IPS-11a (cell line): ENCODE data around the gene WNT11.

Experiments used
- H3K4me3 ChIP-seq: one replicate; pipeline ENCODE4 v1.5.1; 2013; ENCODE audit warnings: low read depth, low read length, control low read depth

WNT11 gene

DNA sequence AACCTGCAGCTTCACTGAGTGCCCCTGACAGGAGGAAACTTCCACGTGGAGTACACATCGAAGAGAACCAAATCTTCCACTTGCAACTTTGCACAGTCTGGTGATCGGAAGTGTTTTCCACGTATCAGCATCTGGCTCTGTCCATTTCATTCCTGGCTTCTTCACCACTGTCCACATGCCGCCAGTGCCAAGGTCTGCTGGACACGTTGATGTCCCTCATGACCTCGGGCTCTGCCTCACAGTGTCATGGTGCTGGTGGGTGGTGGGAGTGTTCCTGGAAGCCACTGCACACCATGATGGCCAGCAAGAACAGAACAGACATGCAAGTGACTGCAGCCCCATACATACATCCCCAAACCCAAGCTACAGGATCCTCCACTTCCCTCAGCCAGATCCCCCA lies 48.4 kb downstream of the WNT11 start:
- no peak overlapping the region for H3K4me3 ChIP-seq

DNA sequence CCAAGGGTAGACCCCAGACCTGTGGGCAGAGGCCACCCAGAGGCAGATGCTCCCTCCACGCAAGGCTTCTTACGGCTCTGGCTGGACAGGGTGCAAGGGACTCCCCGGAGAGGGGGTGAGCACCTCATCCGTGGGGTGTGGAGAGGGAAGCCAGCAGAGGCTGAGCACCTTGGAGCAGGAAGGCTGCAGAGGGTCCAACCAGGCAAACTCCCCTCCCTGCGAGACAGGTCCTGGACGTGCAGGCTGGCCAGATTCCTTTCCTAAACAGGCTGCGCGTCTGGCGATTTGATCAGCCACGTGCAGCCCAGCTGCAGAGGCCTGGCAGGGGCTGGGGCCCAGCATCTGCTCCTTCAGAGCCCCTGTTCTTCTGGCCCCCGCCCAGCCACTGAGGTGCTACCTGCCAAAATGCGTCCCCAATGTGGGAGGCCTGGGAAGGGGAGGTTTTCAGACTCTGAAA lies 49.3 kb downstream of the WNT11 start:
- no peak overlapping the region for H3K4me3 ChIP-seq

DNA sequence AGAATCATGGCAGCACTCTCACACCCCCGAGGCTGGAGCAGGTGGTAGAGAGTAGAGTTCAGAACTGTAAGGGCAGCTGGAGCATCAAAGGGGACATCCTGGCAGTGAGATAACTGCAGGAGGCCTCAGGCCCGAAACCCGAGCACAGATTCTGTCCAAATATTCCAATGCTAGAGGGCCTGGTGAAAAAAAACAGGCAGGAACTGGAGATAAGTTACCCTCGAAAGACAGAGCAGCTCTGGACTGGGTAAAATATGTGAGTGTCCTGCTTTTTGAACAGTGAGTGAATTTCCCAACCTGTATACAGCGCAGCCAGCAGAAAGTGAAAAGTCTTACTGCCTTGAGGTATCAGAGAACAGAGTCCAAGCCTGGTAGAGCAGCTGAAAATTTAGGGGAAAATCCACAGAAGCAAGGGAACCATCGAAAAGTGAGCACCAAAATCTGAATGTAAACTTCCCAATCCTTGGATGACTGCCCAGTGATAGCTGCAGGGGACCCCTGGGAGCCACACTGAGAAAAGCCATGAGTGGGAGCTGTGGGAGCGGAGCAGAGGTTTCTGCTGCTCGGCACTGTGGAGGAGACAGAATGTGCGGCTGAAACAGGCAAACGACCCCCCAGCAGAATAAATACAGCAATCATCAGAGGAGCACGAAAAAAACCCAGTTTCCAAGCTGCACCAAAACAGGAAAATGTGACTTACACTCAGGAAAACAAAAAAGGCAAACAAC lies 50.6 kb downstream of the WNT11 start:
- no peak overlapping the region for H3K4me3 ChIP-seq

DNA sequence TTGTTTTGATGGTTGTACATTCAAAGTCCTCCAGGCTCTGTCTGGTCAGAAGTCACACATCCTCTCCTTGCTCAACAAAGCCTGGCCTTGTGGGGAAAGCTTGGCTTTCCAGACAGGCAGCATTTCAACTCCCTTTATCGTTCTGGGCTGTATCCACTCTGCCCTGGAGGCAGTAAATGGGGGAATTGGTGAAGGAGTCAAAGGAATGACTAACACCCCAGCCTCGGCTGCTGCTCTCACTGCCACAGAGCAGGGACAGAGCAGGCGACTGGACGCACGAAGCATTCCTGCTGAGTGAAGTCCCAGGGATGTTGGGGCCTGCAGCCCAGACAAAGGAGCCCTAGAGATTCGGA lies 52.8 kb downstream of the WNT11 start:
- H3K4me3 ChIP-seq, result no peak overlapping the region

DNA sequence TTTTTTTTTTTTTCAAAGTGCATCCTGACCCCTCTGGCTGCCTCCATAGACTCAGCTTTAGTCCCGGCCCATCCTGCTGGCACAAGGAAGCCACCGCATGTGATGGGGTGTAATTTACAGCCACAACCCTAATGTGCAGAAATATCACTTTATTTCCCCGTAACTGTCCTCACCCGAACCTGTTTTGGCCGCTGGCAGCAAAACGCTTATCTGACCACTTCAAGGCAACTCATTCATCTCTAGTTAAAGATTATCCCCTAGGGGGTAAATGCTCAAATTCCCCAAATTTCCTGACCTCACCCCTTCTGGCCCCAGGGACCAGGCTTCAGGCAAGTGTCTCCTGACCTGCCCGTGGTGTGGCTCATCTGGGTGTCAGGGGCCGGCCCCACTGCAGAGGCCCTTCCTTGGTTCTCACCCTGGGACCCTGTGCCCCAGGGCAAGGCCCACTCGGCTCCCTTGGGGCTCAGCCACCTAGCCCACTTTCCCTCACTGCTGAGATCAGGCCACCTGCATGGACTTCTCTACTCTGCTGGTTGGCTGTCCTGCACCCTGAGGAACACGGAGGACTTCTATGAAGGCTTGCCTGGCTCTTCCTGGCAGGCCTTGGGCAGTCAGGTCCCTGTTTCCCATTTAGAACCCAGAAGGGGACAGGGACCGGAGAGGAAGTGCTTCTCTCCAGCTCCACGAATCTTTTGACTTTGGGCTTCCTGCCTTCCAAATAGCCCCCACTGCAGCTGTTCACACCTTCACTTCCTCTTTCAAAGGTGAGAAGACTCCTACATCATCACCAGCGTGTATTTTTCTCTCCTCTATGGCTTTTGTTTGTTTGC lies 53.3 kb downstream of the WNT11 start:
- H3K4me3 ChIP-seq, result no peak overlapping the region

DNA sequence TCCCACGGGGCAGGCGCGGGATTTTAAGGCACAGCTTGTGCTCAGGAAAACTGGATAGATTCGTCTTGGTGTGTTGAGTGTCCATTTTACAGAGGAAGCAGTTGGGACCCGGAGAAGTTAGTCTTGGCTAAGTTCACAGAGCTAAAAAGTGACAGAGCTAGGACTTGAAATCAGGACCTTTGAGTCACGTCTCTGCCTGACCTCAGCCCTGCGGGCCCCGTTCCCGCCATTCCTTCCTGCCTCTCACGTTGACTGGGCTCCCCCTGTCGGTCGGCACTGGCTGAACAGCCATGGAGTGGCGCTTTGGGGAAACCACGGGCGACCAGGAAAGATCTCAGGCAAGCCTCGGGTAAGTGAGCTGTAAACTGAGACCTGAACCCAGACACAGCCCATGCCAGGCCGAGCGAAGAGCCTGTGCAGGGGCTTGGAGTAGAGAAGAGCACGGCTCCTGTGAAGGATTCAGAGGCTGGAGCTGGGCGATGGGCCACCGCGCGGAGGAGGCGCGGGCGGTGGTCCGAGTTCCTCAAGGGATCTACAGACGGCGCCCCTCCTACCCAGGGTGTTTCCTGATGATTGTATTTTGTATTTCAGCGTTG lies 54.1 kb downstream of the WNT11 start:
- peak overlapping the region; percentile 33 for H3K4me3 ChIP-seq

DNA sequence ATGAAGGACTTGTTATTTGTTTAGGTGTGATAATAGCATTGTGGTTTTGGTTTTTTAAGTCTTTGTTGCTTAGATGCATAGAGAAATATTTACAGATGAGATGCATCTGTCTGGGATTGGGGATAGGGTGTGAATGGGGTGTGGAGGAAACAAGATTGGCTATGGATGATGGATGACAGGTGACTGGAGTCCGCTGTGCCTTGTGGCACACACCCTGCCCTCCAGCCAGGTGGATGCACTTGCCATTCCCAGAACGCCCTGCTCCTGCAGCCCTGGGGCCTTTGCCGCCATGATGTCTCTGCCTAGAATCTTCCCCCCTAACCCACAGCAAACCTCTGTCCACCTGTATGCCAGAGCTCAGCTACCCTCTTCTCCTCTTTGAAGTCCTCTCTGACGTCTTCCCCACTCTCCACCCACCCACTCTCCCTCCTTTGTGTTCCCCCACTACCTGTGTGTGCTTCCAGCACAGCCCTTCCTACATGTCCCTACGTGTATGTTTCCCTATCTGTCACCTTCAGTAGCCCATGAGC lies 54.7 kb downstream of the WNT11 start:
- H3K4me3 ChIP-seq, result no peak overlapping the region

DNA sequence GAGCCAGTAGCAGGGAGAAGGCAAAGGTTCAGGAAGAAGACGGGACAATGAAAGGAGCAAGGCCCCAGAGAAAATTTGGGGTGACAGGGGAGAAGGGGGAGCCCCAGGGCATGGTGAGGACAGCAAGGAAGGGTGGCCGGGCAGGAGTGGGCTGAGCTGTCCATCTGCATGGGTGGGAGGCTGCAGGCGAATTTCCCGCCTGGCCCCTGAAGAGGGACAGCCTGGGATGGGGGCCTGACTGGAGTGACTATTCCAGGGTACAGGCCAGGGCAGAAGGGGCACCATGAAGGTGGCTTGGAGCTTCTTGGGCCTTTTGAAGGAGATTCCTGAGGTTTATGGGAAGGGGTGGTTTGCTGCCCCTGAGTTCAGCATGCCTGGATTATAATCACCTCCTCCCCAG lies 56.2 kb downstream of the WNT11 start:
- no peak overlapping the region for H3K4me3 ChIP-seq

DNA sequence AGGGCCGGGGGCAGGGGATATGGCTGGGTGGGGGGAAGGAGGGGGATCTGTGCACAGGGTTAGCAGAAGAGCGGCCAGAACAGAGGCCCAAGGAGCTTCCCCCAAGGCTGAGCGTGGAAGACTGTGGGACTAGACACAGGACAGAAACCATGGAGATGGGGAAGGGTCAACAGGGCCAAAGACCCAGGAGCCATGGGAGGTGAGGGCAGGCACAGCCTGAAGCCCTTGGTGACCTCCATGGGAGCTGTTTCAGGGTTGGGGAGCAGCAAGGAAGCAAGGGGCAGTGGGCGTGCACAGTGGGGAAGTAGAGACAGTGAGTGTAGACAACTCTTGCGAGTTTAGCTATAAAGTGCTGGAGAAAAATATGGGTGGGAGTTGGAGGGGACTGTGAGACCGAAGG lies 56.6 kb downstream of the WNT11 start:
- H3K4me3 ChIP-seq, result no peak overlapping the region

DNA sequence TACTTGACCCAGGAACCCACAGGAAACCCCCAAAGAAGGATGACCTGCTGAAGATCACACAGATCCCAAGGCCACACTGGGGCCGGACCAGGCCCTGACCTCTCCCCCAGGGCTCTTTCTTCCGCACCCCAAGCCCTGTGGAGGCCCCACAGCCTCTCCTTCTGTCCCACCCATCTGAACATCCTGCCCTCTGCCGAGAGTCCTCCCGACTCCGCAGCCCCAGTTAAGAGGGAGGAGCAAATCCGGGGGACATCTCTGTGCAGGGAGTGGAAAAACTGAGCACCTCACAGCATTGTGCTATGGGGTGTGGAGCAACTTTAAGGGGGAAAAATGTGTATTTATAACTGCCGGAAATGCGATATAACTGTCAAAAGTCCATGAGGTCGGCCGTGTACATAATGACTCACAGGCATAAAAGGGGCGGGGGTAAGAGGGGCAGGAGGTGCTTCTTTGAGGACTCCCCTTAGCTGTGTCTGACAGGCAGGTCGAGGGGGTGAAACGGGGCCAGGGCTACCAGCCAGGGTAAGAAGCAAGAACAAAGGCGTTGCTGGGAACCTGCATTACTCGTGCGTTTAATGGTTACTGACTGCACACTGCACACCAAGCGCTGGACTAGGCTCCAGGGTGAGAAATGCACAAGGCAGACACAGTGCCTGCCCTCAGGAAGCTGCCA lies 57.2 kb downstream of the WNT11 start:
- H3K4me3 ChIP-seq, result no peak overlapping the region

DNA sequence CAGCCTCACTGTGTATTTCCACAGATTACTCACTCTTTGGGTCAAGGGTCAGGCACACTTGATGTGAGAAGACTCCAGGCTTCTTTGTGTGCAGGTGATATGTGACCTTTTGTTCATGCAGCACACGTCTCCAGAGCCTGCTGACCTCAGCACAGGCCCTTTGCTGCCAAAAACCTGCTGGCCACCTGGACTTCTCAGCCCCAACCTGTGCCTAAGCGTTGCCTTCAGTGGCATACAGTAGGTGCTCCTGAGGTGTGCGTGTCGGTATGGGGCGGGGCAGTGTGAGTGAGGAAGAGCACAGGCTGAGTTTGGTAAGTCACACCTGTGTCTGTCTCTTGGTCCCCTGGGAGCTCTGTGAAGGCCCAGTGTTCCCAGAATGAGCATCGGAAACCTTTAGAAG lies 58.1 kb downstream of the WNT11 start:
- no peak overlapping the region for H3K4me3 ChIP-seq

DNA sequence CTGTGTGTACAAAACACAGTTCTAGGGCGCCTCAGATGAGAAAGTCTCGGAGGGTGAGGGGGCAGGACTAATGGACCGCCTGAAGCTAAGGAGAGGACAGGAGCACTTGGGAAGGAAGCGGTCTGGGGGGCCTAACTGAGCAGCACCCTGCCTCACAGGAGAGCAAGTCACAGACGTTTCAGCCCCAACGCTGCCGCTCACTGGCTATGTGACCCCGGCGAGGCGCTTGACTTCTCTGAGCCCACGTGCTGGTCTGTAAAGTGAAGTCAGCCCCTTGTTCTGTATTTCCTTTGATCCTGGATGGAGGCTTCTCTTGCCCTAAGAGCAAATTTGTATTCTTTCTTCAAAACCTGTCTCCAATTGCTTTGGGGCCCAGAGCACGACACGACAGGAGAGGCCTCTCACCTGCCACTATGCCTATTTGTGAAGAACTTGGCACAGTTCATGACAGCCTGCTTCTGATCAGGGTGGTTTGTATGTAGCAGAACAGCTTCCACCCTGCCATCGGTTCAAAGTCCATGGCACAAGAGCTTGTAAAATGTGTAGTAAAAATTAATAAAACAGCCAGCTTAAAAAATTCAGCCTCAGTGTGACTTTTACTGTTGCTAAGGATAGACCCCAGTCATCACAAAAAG lies 59.1 kb downstream of the WNT11 start:
- H3K4me3 ChIP-seq, result no peak overlapping the region

DNA sequence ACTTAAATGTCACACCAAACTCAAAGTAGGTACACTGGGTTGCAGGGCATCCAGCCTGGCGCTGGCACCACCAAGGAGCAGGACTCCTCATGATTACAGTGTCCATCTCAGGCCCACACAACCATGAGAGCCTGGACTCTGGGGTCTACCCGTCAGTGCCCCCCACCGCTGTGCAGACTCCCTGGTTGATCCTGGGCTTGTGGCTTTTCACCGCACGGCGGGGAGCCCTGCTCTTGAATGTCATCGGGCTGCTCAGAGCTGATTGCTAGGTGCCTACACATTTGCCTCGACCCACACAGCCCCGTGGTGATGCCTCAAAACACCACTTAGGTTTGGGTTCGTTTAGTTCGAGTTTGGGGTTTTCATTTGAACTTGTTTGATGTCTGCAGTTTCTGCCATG lies 63.0 kb downstream of the WNT11 start:
- H3K4me3 ChIP-seq, result no peak overlapping the region

DNA sequence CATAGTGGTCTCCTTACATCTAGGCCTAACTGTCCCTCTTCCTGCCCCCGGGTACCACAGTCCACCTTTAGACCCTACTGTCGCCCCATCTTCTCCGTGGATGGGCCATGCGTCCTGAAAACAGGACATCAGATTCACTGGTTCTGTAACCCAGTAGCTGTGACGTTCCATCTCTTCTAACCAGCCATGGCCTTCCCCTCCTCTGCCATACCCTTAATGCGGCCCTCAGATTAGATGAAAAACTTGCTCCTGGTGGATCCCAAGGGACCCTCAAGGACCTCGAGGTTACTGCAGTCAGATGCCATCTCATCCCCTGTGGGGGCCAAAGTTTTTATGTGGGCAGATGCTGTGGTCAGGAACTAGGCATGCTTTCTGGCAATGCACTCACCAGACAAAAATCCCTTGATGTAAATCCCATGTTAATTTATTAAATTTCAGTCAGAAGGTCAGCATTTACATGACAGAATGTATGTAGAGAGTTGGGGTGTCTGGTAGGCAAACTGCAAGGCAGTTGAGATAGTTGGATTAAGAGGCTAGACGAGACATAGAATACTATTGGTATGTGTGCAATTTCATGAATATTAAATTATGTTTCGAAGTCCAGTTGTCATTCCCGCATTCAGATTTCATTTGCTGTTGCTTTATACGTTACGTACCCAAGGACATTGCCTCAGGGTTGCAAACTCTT lies 64.3 kb downstream of the WNT11 start:
- H3K4me3 ChIP-seq, result no peak overlapping the region

DNA sequence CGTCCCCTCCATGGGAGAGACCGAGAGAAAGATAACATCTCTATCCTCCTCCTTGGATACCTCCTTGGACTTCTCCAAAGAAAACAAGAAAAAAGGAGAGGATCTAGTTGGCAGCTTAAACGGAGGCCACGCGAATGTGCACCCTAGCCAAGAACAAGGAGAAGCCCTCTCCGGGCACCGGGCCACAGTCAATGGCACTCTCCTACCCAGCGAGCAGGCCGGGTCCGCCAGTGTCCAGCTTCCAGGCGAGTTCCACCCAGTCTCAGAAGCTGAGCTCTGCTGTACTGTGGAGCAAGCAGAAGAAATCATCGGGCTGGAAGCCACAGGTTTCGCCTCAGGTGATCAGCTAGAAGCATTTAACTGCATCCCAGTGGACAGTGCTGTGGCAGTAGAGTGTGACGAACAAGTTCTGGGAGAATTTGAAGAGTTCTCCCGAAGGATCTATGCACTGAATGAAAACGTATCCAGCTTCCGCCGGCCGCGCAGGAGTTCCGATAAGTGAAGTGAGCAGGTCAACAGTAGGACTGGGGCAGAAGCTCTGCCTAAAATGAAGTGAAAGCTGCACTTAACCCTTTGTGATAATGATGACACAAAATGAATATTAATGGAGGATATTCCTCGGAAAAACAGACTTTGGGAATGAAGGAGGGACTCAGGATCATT lies 65.3 kb downstream of the WNT11 start:
- H3K4me3 ChIP-seq, result no peak overlapping the region

DNA sequence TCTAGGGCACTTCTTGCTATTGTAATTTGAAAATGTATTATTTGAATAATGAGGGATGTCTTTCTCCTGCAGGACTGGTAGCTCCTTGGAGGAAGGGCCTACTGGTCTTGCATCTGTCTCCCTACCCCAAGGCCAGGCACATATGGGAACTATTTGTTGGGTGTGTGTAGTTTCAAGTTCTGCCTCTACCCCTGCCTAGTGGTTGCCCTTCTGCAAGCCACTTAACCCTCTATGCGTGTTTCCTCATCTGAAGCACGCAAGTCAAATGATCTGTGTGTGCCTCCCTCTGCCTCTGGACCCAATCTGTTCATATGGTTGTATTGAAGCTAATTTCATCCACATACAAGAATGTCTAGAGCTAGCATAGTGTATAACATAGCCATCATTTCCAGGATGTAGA lies 67.0 kb downstream of the WNT11 start:
- no peak overlapping the region for H3K4me3 ChIP-seq
